Stimulated activated CD8-positive, alpha-beta memory T cell treated with anti-CD3 and anti-CD28 coated beads, Interleukin-12 subunit alpha, Interleukin-12 subunit beta, amount 100 ng/mL, for 24 hours (primary cell): ENCODE results near the gene MYH15.

Experiments used
- DNase-seq: peaks from one replicate; pipeline ENCODE4 v3.0.0-alpha.2; 2020; ENCODE audit errors: extremely low read depth

MYH15 gene

GRCh38 chr3:108415661-108416060, 94.7 kb downstream of the MYH15 start:
- no peak for DNase-seq

- no peak for DNase-seq
Measured at GRCh38 chr3:108414007-108414406, 96.4 kb downstream of the MYH15 start.

- no peak for DNase-seq
Measured at GRCh38 chr3:108412121-108412750, 98.2 kb downstream of the MYH15 start.

GRCh38 chr3:108410531-108410984, 99.8 kb downstream of the MYH15 start:
- no peak for DNase-seq

- no peak for DNase-seq
Measured at GRCh38 chr3:108409800-108410178, 100.6 kb downstream of the MYH15 start.

GRCh38 chr3:108408883-108409799, 101.3 kb downstream of the MYH15 start:
- no peak for DNase-seq

GRCh38 chr3:108407886-108408285, 102.5 kb downstream of the MYH15 start:
- no peak for DNase-seq

- no peak for DNase-seq
Measured at GRCh38 chr3:108406661-108407206, 103.7 kb downstream of the MYH15 start.

GRCh38 chr3:108406063-108406660, 104.2 kb downstream of the MYH15 start:
- DNase-seq: no peak

- DNase-seq: no peak
Measured at GRCh38 chr3:108404368-108404767, 106.0 kb downstream of the MYH15 start.

- no peak for DNase-seq
Measured at GRCh38 chr3:108403686-108404345, 106.6 kb downstream of the MYH15 start.

- no peak for DNase-seq
Measured at GRCh38 chr3:108403198-108403597, 107.2 kb downstream of the MYH15 start.

- no peak for DNase-seq
Measured at GRCh38 chr3:108401836-108402235, 108.6 kb downstream of the MYH15 start.

GRCh38 chr3:108398510-108398909, 111.9 kb downstream of the MYH15 start:
- DNase-seq: no peak

GRCh38 chr3:108396336-108396735, 114.1 kb downstream of the MYH15 start:
- no peak for DNase-seq

GRCh38 chr3:108394563-108394962, 115.8 kb downstream of the MYH15 start:
- DNase-seq: no peak

- no peak for DNase-seq
Measured at GRCh38 chr3:108394016-108394415, 116.4 kb downstream of the MYH15 start.

GRCh38 chr3:108393128-108393900, 117.1 kb downstream of the MYH15 start:
- no peak for DNase-seq

GRCh38 chr3:108391917-108392593, 118.3 kb downstream of the MYH15 start:
- DNase-seq: no peak

- DNase-seq: no peak
Measured at GRCh38 chr3:108389372-108389771, 121.0 kb downstream of the MYH15 start.
